ENCODE measurements around the gene HCN2. TPM values are rescaled to one million over a fixed set of nuclear protein-coding genes. Genes with fewer than 3 reads are reported as not detected.

Gene HCN2
- total and polyA plus RNA-seq, 10 donors, result 0.09 to 1.1 (median 0.31) TPM; not detected in 2

- Histone ChIP-seq H3K4me1 (peaks cover 0 to 36% (median 16%) of the 10 kb centered on the region in 6 donors), H3K27me3 (replicated peaks in 1 of 7) (no peaks in the 10 kb centered on the region), H3K4me3 (no peak overlapping the region), H3K9me3 (no peaks in the 10 kb centered on the region), H3K36me3 (peaks cover 0 to 100% (median 85%) of the 10 kb centered on the region in 6 donors), H3K27ac (no peak overlapping the region)
- no peak for DNase-seq
- WGBS, 5 donors, result 90 to 96% (median 93%) methylated on average over 9 to 11 of the region's 11 CpGs
- intact Hi-C loops (cut with DNase I; ENCODE audit: low total_unique reads), result no loop called here
- no peak for TF ChIP-seq POLR2A (IDR thresholded peaks at IDR 0.05)
- no peak for TF ChIP-seq CTCF (IDR thresholded peaks at IDR 0.05 in 8 of 11, conservative IDR thresholded peaks at IDR 0.05 in 3 of 11)
- no peak for TF ChIP-seq POLR2AphosphoS5 (IDR thresholded peaks at IDR 0.05)
Measured at GRCh38 chr19:650121-650520, 60.4 kb downstream of the HCN2 start.

GRCh38 chr19:651114-651818, 61.6 kb downstream of the HCN2 start:
- DNase-seq, result peak; percentile 64
- H3K36me3 ChIP-seq, result peaks cover 0 to 100% (median 77%) of the 10 kb centered on the region in 6 donors

GRCh38 chr19:651991-652390, 62.3 kb downstream of the HCN2 start:
- intact Hi-C loops (cut with DNase I; ENCODE audit: low total_unique reads), result no loop called here
- WGBS, 5 donors, result 84 to 90% (median 86%) methylated on average over 21 to 24 of the region's 24 CpGs
- no peak for TF ChIP-seq POLR2A (IDR thresholded peaks at IDR 0.05)
- no peak for TF ChIP-seq POLR2AphosphoS5 (IDR thresholded peaks at IDR 0.05)
- no peak for TF ChIP-seq CTCF (IDR thresholded peaks at IDR 0.05 in 8 of 11, conservative IDR thresholded peaks at IDR 0.05 in 3 of 11)
- Histone ChIP-seq H3K27ac (no peak overlapping the region), H3K9me3 (no peaks in the 10 kb centered on the region), H3K27me3 (replicated peaks in 1 of 7) (no peaks in the 10 kb centered on the region), H3K4me3 (no peak overlapping the region), H3K36me3 (peaks cover 0 to 100% (median 71%) of the 10 kb centered on the region in 6 donors), H3K4me1 (peaks cover 5 to 55% (median 35%) of the 10 kb centered on the region in 6 donors)
- DNase-seq, result peak; percentile 58

More at GRCh38 chr19:651114-651818, 61.6 kb downstream of the HCN2 start:
- no peak for TF ChIP-seq POLR2AphosphoS5 (IDR thresholded peaks at IDR 0.05)
- no peak for TF ChIP-seq POLR2A (IDR thresholded peaks at IDR 0.05)
- TF ChIP-seq CTCF (IDR thresholded peaks at IDR 0.05 in 8 of 11, conservative IDR thresholded peaks at IDR 0.05 in 3 of 11), result no peak
- 92 to 97% (median 95%) methylated on average over 36 to 58 of the region's 58 CpGs for WGBS, 5 donors
- intact Hi-C loops (cut with DNase I; ENCODE audit: low total_unique reads), result no loop called here
- H3K27me3 ChIP-seq (replicated peaks in 1 of 7), result no peaks in the 10 kb centered on the region
- no peaks in the 10 kb centered on the region for H3K9me3 ChIP-seq
- H3K4me1 ChIP-seq, result peaks cover 0 to 47% (median 27%) of the 10 kb centered on the region in 6 donors
- H3K27ac ChIP-seq, result no peak overlapping the region
- no peak overlapping the region for H3K4me3 ChIP-seq
